ENCODE measurements around the gene EWSR1.

EWSR1 gene

GRCh38 chr22:29317827-29318454, 49.9 kb downstream of the EWSR1 start:
- H3K27ac ChIP-seq (ENCODE audit: low read depth, low read length) = no peak overlapping the region
- H3K4me1 ChIP-seq (ENCODE audit: insufficient read depth, low read length) = peaks cover 13% of the 10 kb centered on the region
- H3K4me3 ChIP-seq (ENCODE audit: low read depth in 1 of 2, low read length in 2 of 2) = no peak overlapping the region
- no peaks in the 10 kb centered on the region for H3K9me3 ChIP-seq (ENCODE audit: low read length)
- no peaks in the 10 kb centered on the region for H3K36me3 ChIP-seq (ENCODE audit: insufficient read depth, low read length)
- no peak overlapping the region for H3K9ac ChIP-seq (ENCODE audit: low read length)
- H3K27me3 ChIP-seq (ENCODE audit: control insufficient read depth in 1 of 2, insufficient read depth in 2 of 2, low read length in 2 of 2) = peaks cover 17 to 30% of the 10 kb centered on the region in 2 donors

GRCh38 chr22:29319072-29319471, 51.0 kb downstream of the EWSR1 start:
- peaks cover 7% of the 10 kb centered on the region for H3K4me1 ChIP-seq (ENCODE audit: insufficient read depth, low read length)
- no peak overlapping the region for H3K4me3 ChIP-seq (ENCODE audit: low read depth in 1 of 2, low read length in 2 of 2)
- peaks cover 11 to 21% of the 10 kb centered on the region in 2 donors for H3K27me3 ChIP-seq (ENCODE audit: control insufficient read depth in 1 of 2, insufficient read depth in 2 of 2, low read length in 2 of 2)
- H3K9ac ChIP-seq (ENCODE audit: low read length) = no peak overlapping the region
- no peaks in the 10 kb centered on the region for H3K9me3 ChIP-seq (ENCODE audit: low read length)
- no peaks in the 10 kb centered on the region for H3K36me3 ChIP-seq (ENCODE audit: insufficient read depth, low read length)
- no peak overlapping the region for H3K27ac ChIP-seq (ENCODE audit: low read depth, low read length)

- Histone ChIP-seq H3K4me1 (ENCODE audit: insufficient read depth, low read length) (no peaks in the 10 kb centered on the region), H3K27me3 (ENCODE audit: control insufficient read depth in 1 of 2, insufficient read depth in 2 of 2, low read length in 2 of 2) (peaks cover 3 to 11% of the 10 kb centered on the region in 2 donors), H3K4me3 (ENCODE audit: low read depth in 1 of 2, low read length in 2 of 2) (no peak overlapping the region), H3K9ac (ENCODE audit: low read length) (no peak overlapping the region), H3K9me3 (ENCODE audit: low read length) (no peaks in the 10 kb centered on the region), H3K27ac (ENCODE audit: low read depth, low read length) (no peak overlapping the region), H3K36me3 (ENCODE audit: insufficient read depth, low read length) (no peaks in the 10 kb centered on the region)
Measured at GRCh38 chr22:29320546-29320945, 52.5 kb downstream of the EWSR1 start.

GRCh38 chr22:29323641-29324040, 55.6 kb downstream of the EWSR1 start:
- no peaks in the 10 kb centered on the region for H3K9me3 ChIP-seq (ENCODE audit: low read length)
- no peak overlapping the region for H3K27ac ChIP-seq (ENCODE audit: low read depth, low read length)
- no peaks in the 10 kb centered on the region for H3K27me3 ChIP-seq (ENCODE audit: control insufficient read depth in 1 of 2, insufficient read depth in 2 of 2, low read length in 2 of 2)
- no peak overlapping the region for H3K9ac ChIP-seq (ENCODE audit: low read length)
- no peaks in the 10 kb centered on the region for H3K36me3 ChIP-seq (ENCODE audit: insufficient read depth, low read length)
- H3K4me3 ChIP-seq (ENCODE audit: low read depth in 1 of 2, low read length in 2 of 2) = no peak overlapping the region
- no peaks in the 10 kb centered on the region for H3K4me1 ChIP-seq (ENCODE audit: insufficient read depth, low read length)

GRCh38 chr22:29325356-29325755, 57.3 kb downstream of the EWSR1 start:
- H3K9me3 ChIP-seq (ENCODE audit: low read length) = no peaks in the 10 kb centered on the region
- H3K4me1 ChIP-seq (ENCODE audit: insufficient read depth, low read length) = no peaks in the 10 kb centered on the region
- H3K9ac ChIP-seq (ENCODE audit: low read length) = no peak overlapping the region
- H3K4me3 ChIP-seq (ENCODE audit: low read depth in 1 of 2, low read length in 2 of 2) = no peak overlapping the region
- peaks cover 5% of the 10 kb centered on the region for H3K36me3 ChIP-seq (ENCODE audit: insufficient read depth, low read length)
- H3K27ac ChIP-seq (ENCODE audit: low read depth, low read length) = no peak overlapping the region
- no peaks in the 10 kb centered on the region for H3K27me3 ChIP-seq (ENCODE audit: control insufficient read depth in 1 of 2, insufficient read depth in 2 of 2, low read length in 2 of 2)

GRCh38 chr22:29325785-29326315, 57.8 kb downstream of the EWSR1 start:
- Histone ChIP-seq H3K4me3 (ENCODE audit: low read depth in 1 of 2, low read length in 2 of 2) (no peak overlapping the region), H3K27ac (ENCODE audit: low read depth, low read length) (no peak overlapping the region), H3K9ac (ENCODE audit: low read length) (no peak overlapping the region), H3K36me3 (ENCODE audit: insufficient read depth, low read length) (peaks cover 5% of the 10 kb centered on the region), H3K9me3 (ENCODE audit: low read length) (no peaks in the 10 kb centered on the region), H3K4me1 (ENCODE audit: insufficient read depth, low read length) (no peaks in the 10 kb centered on the region), H3K27me3 (ENCODE audit: control insufficient read depth in 1 of 2, insufficient read depth in 2 of 2, low read length in 2 of 2) (no peaks in the 10 kb centered on the region)

GRCh38 chr22:29326481-29326880, 58.4 kb downstream of the EWSR1 start:
- Histone ChIP-seq H3K36me3 (ENCODE audit: insufficient read depth, low read length) (peaks cover 12% of the 10 kb centered on the region), H3K4me1 (ENCODE audit: insufficient read depth, low read length) (no peaks in the 10 kb centered on the region), H3K27me3 (ENCODE audit: control insufficient read depth in 1 of 2, insufficient read depth in 2 of 2, low read length in 2 of 2) (no peaks in the 10 kb centered on the region), H3K9me3 (ENCODE audit: low read length) (no peaks in the 10 kb centered on the region), H3K27ac (ENCODE audit: low read depth, low read length) (no peak overlapping the region), H3K4me3 (ENCODE audit: low read depth in 1 of 2, low read length in 2 of 2) (no peak overlapping the region), H3K9ac (ENCODE audit: low read length) (no peak overlapping the region)

GRCh38 chr22:29327089-29327764, 59.2 kb downstream of the EWSR1 start:
- Histone ChIP-seq H3K9me3 (ENCODE audit: low read length) (no peaks in the 10 kb centered on the region), H3K9ac (ENCODE audit: low read length) (no peak overlapping the region), H3K4me1 (ENCODE audit: insufficient read depth, low read length) (no peaks in the 10 kb centered on the region), H3K36me3 (ENCODE audit: insufficient read depth, low read length) (peaks cover 17% of the 10 kb centered on the region), H3K27ac (ENCODE audit: low read depth, low read length) (no peak overlapping the region), H3K4me3 (ENCODE audit: low read depth in 1 of 2, low read length in 2 of 2) (no peak overlapping the region), H3K27me3 (ENCODE audit: control insufficient read depth in 1 of 2, insufficient read depth in 2 of 2, low read length in 2 of 2) (no peaks in the 10 kb centered on the region)

GRCh38 chr22:29328055-29328454, 60.0 kb downstream of the EWSR1 start:
- H3K4me3 ChIP-seq (ENCODE audit: low read depth in 1 of 2, low read length in 2 of 2) = no peak overlapping the region
- no peaks in the 10 kb centered on the region for H3K27me3 ChIP-seq (ENCODE audit: control insufficient read depth in 1 of 2, insufficient read depth in 2 of 2, low read length in 2 of 2)
- H3K4me1 ChIP-seq (ENCODE audit: insufficient read depth, low read length) = no peaks in the 10 kb centered on the region
- H3K27ac ChIP-seq (ENCODE audit: low read depth, low read length) = no peak overlapping the region
- H3K36me3 ChIP-seq (ENCODE audit: insufficient read depth, low read length) = peaks cover 25% of the 10 kb centered on the region
- no peaks in the 10 kb centered on the region for H3K9me3 ChIP-seq (ENCODE audit: low read length)
- no peak overlapping the region for H3K9ac ChIP-seq (ENCODE audit: low read length)

GRCh38 chr22:29328566-29329500, 60.8 kb downstream of the EWSR1 start:
- no peak overlapping the region for H3K4me3 ChIP-seq (ENCODE audit: low read depth in 1 of 2, low read length in 2 of 2)

GRCh38 chr22:29329581-29329980, 61.5 kb downstream of the EWSR1 start:
- Histone ChIP-seq H3K9me3 (ENCODE audit: low read length) (no peaks in the 10 kb centered on the region), H3K27me3 (ENCODE audit: control insufficient read depth in 1 of 2, insufficient read depth in 2 of 2, low read length in 2 of 2) (no peaks in the 10 kb centered on the region), H3K4me3 (ENCODE audit: low read depth in 1 of 2, low read length in 2 of 2) (no peak overlapping the region), H3K27ac (ENCODE audit: low read depth, low read length) (no peak overlapping the region), H3K4me1 (ENCODE audit: insufficient read depth, low read length) (no peaks in the 10 kb centered on the region), H3K36me3 (ENCODE audit: insufficient read depth, low read length) (peaks cover 29% of the 10 kb centered on the region), H3K9ac (ENCODE audit: low read length) (no peak overlapping the region)

More at GRCh38 chr22:29328566-29329500, 60.8 kb downstream of the EWSR1 start:
- no peaks in the 10 kb centered on the region for H3K9me3 ChIP-seq (ENCODE audit: low read length)
- peaks cover 29% of the 10 kb centered on the region for H3K36me3 ChIP-seq (ENCODE audit: insufficient read depth, low read length)
- H3K27ac ChIP-seq (ENCODE audit: low read depth, low read length) = no peak overlapping the region
- H3K9ac ChIP-seq (ENCODE audit: low read length) = no peak overlapping the region
- no peaks in the 10 kb centered on the region for H3K27me3 ChIP-seq (ENCODE audit: control insufficient read depth in 1 of 2, insufficient read depth in 2 of 2, low read length in 2 of 2)
- no peaks in the 10 kb centered on the region for H3K4me1 ChIP-seq (ENCODE audit: insufficient read depth, low read length)

Measured in muscle layer of colon (tissue), 2 donors.